HFF-Myc (cell line): ENCODE data around the gene RAB31.

Source experiments
- DNase-seq: peaks from one replicate; pipeline ENCODE4 v3.0.0-alpha.2; 2011; ENCODE audit warnings: low read depth; ENCODE audit errors: extremely low read depth
- H3K4me3 ChIP-seq: replicated peaks from 2 replicates; pipeline ENCODE4 v1.5.1; 2011; ENCODE audit warnings: low read depth, mild to moderate bottlenecking, control low read depth, low read length
- TF ChIP-seq, protein P1 (sequence below): IDR thresholded peaks from 2 replicates; pipeline ENCODE4 v1.5.1; 2012; ENCODE audit warnings: mild to moderate bottlenecking, low read depth, low read length, control low read depth; ENCODE audit errors: missing control alignments

The RAB31 gene

GRCh38 chr18:9810994-9811705 is 103.0 kb downstream of the RAB31 start:
- TF ChIP-seq, protein P1, sequence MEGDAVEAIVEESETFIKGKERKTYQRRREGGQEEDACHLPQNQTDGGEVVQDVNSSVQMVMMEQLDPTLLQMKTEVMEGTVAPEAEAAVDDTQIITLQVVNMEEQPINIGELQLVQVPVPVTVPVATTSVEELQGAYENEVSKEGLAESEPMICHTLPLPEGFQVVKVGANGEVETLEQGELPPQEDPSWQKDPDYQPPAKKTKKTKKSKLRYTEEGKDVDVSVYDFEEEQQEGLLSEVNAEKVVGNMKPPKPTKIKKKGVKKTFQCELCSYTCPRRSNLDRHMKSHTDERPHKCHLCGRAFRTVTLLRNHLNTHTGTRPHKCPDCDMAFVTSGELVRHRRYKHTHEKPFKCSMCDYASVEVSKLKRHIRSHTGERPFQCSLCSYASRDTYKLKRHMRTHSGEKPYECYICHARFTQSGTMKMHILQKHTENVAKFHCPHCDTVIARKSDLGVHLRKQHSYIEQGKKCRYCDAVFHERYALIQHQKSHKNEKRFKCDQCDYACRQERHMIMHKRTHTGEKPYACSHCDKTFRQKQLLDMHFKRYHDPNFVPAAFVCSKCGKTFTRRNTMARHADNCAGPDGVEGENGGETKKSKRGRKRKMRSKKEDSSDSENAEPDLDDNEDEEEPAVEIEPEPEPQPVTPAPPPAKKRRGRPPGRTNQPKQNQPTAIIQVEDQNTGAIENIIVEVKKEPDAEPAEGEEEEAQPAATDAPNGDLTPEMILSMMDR = no peak
- DNase-seq = no peak
- no peak overlapping the region for H3K4me3 ChIP-seq

DNA sequence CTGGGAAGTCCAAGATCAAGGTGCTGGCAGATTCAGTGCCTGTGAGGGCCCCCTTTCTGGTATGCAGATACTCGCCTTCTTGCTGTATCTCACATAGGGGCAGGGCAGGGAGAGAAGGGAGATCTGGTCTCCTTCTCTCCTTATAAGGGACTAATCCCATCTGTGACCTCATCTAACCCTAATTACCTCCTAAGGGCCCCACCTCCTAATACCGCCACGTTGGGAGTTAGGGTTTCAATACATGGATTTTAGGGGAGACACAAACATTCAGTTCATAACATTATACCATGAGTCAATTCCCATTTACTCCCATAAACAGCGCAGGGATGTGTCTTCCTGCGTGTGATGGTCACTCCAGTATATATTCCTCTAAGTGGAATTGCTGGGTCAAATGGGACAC is 103.9 kb downstream of the RAB31 start:
- DNase-seq = no peak
- TF ChIP-seq, protein P1 = no peak
- no peak overlapping the region for H3K4me3 ChIP-seq

- TF ChIP-seq, protein P1 = no peak
- DNase-seq = no peak
Measured at GRCh38 chr18:9814431-9814830, 106.3 kb downstream of the RAB31 start.

GRCh38 chr18:9817286-9817685 is 109.2 kb downstream of the RAB31 start:
- no peak overlapping the region for H3K4me3 ChIP-seq
- DNase-seq = no peak
- TF ChIP-seq, protein P1 = no peak

More at GRCh38 chr18:9814431-9814830, 106.3 kb downstream of the RAB31 start:
- no peak overlapping the region for H3K4me3 ChIP-seq

DNA sequence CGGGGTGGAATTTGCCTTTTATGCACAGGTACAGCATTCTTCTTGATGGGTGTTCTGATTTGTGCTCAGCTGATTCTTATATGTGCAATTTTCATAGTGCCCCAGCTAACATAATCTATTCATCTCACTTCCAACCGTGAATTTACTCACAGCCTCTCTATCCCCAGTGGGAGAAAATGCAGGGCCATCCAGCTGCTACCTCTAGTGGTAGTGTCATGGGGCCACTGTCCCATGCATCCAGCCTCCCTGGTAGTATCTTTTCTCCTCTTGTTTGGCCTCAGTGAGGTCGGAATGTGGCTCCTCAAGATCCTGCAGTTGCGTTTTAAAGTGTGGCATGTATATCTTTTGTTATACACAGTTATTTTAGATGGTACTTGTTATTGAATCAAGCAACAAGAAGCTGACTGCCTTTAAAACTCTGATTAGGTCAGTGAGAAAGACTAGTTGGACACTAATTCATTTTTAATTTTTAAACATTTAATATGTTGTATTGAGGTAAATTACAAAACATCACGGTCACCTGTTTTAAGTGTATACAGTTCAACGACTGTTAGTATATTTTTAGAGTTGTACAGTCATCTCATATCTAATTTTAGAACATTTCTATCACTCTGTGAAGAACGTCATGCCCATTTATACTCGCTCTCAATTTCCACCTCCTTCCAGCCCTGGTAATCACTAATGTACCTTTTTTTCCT is 109.8 kb downstream of the RAB31 start:
- TF ChIP-seq, protein P1 = no peak
- no peak for DNase-seq
- no peak overlapping the region for H3K4me3 ChIP-seq

DNA sequence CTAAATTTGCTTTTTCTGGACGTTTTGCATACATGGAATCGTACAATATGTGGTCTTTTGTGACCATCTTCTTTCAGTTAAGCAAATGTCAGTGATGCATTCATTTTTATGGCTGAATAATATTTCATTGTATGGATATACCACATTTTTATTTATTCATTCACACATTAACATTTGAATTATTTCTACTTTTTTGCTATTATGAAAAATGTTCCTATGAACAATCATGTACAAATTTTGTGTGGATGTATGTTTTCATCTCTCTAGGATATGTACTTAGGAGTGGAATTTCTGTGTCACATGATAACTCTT is 110.3 kb downstream of the RAB31 start:
- TF ChIP-seq, protein P1 = no peak
- DNase-seq = no peak

More for the DNA sequence above, 110.3 kb downstream of the RAB31 start:
- no peak overlapping the region for H3K4me3 ChIP-seq
